ENCODE measurements around the gene MGAT4A.

Gene MGAT4A

DNA sequence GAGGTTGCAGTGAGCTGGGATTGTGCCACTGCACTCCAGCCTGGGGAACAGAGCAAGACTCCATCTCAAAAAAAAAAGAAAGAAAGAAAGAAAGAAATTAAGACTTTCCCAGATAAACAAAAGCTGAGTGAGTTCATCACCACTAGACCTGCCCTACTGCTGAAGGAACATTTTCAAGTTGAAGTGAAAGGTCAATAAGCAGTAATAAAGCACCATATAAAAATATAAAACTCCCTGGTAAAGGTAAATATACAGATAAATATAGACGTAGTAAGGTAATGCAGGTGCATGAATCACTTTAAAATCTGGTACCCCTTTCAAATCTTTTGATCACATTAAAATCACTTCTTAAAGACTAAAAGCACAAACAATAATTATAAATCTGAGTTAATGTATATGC is 79.9 kb downstream of the MGAT4A start:
- no peak for DNase-seq

DNA sequence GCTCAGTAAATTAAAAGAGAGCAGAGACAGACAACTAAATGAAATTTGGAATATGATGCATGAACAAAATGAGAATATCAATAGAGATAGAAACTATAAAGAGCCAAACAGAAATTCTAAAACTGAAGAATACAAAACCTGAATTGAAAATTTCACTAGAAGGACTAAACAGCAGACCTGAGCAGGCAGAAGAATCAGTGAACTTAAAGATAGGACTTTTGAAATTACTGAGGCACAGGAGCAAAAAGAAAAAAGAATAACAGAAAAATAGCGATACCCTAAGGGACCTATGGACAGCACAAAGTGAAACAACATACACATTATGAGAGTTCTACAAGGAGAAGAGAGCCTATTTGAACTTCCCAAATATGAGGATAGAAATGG is 80.9 kb downstream of the MGAT4A start:
- DNase-seq, result no peak

DNA sequence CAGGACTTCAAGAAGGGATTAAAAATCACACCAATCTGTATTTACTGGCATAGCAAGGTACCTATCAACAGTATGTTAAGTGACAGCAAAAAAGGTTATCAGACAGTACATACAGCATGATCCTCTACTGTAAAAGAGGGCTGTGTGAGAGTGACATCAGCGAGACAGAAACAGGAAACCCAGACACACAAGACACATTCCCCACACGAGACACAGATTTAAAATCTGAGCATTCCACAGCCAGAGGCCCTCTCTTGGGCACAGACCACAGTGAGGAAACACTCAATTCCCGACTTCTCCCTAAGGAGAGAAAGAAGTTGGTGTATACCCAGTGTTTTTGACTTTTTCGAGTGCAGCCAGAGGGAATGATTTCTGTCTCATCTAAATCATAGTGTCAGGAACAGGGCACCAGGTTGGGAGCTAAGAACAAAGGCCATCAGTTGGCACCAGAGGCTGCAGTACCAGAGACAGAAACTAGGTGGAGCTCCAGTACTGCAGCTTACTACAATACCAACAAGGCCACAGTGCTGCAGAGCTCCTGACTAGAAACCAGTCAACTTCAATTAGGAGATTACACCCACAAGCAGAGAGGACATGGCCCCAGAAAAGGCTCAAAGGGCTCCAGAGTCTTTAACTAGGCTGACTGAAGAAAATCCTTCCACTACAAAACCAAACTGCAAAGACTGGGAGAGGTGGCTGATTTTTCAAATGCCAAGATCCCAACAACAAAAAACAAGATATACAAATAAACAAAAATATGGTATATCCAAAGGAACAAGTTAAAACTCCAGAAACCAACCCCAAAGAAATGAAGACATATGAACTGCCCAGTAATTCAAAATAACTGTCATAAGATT is 81.6 kb downstream of the MGAT4A start:
- DNase-seq, result peak; percentile 74 to 87

DNA sequence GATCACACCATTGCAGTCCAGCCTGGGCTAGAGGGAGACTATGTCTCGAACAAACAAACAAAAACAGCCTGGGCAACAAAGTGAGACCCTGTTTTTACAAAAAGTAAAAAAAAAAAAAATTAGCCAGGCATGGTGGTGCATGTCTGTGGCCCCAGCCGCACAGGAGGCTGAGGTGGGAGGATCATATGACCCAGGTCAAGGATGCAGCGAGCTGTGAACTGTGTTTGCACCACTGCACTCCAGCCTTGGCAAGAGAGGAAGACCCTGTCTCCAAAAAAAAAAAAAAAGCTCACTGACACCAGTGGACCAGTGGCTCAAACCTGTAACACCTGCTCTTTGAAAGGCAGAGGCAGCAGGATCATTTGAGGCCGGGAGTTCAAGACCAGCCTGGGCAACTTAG is 82.5 kb downstream of the MGAT4A start:
- DNase-seq, result no peak

DNA sequence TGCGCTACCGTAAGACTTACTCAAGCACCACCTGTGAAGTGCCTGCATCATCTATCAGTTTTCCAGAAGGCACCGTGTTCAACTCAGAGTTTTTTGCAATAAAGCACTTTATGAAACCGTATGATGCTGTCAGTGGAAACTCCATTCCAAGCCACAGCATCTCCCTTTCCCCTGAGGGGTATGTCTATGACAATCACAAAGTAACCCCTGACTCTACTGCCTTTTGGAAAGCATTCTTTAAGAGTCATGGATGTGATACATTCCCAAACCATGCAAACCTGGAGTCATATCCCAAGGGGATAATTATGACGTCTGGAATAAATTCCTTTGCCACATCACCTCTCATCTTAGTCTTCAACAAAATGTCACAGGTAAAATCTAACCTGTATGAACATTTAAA is 83.3 kb downstream of the MGAT4A start:
- DNase-seq, result no peak

DNA sequence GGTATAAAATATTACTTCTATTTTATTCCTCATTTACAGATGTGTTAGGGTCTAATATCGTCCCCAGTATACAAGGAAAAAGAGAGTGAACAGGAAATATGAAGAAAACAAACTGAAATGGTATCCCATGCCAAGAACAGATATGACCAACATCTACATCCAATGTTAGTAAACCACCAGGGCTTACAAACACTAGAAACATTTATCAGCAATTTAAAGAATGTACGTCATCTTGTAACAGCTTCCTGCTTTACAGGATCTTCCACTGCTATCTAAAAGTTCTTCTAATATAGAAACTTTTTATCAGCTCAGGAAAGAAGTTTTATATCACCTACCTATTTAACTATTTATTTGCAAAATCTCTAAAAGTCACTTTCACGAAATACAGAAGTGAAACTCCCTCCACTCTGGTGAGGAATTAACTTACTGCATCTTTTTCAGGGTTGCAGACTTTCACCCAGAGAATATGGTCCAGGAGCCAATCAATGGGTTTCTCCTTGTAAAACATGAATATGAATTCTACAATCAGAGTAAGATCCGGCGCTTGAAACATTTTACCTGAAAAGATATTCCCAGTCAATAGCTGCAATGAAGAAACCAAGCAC is 87.3 kb downstream of the MGAT4A start:
- DNase-seq, result no peak

DNA sequence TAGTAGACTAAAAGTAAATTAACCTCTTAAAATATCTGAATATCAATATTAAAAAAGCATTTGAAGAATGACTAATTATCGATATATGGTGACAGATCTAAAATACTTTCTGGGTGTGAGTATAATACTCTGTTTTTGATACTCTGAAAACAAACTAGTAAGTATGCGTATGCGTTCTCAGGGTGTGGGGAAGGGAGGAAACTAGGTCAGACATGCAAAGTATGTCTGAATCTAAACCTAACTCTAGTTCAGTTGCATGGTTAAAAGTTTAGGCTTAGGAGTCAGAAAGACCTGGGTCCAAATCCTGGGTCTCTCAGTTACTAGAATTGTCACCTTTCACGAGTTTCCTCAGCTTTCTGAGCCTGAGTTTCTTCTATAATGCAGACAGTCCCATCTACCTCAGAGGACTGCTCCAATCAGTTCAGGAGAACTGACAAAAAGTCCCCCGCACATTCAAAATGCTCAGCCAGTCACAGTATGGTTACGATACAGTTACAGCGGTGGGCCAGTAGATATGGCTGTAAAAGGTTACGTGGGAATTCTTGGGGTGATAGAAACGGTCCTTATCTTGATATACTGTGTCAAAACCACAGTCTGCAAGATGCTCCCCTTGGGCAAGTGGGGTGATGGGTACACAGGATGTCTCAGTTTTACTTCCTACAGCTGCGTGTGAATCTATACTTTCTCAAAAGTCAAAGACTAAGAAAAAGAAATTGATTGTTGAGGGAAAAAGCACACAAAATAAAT is 93.4 kb downstream of the MGAT4A start:
- DNase-seq, result peak; percentile 33

DNA sequence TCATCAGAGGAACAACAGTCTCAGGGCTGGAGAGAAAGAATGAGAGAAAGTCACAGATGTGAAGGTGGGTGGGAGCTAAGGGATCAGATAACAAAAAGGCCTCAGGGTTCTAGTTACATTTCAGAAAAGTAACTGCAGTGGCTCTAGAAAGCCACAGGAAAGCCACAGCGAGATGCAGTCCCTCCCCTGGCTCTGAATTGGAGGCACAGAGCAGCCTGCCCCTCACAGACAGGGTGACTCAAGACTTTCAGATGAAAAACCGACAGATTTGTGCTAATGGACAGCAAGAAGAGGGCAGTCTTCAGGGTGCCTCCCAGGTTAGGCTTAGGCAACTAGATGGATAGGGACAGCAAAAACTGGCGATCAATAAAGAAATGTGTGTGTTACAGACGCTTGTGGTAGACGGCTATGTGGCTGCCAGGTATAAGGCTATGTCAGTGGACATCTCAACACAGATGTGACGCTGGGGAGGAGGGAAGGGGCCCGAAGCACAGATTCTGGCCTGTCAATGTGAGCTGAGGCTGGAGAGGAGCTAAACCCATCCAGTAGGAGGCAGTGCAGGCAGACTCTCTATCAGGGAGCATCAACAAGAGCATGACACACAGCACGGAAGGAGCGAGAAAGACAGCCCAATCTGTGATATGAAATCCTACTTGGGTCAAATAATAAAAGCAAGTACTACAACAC is 96.4 kb downstream of the MGAT4A start:
- peak; percentile 44 to 59 for DNase-seq

DNA sequence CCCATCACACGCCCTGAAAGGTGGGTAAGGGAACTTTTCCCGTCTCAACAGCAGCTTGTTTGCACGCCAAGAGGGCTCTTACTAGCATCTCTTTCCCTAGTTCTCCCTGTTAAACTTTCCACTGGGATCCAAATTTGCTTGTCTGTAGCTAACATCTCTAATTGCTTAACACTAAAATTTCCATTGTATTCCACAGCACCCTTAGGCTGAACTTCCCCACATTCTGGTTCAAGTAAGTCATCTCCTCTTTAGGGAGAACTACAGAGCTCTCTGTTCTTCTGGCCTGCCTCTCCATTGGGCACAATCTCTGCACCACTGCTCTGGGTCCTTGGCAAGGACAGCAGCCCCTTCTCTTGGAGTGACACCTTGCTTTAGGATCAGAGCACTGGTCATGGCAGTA is 98.6 kb downstream of the MGAT4A start:
- no peak for DNase-seq

DNA sequence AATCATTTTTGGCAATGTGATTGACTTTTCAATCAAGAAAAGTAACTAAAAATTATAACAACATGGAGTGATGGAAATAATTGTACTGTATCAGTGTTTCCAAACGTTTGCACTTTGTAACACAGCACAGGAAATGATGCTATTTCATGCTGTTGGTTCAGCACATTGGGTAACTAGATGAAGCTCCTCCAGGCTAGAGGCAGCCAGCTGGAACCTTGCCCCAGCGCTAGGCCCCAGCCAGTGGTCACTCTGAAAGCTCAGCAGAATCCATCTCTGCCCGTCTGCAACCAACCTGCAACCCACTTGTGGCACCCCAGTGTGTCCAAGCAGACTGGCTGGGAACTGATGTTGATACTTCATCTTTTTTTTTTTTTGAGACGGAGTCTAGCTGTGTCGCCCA is 107.3 kb downstream of the MGAT4A start:
- DNase-seq, result no peak

DNA sequence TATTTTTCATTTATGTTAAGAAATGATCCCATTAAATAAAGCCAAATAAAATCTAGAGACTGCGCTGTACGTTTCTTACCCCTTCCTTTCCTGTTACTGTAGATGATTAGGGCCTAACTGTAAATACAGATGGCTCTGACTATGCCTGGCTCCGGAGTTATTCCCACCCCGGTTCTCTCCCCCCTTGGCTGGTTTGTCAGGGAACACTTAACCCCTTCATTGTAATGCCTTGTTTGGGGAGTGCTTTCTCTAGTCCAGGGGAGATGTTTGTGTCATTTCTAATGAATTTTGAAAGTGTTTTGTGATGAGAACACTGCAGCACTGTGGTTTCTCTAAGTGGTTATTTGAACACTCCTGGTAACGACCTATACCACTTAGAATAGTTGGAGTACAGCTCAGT is 113.8 kb downstream of the MGAT4A start:
- DNase-seq, result no peak

DNA sequence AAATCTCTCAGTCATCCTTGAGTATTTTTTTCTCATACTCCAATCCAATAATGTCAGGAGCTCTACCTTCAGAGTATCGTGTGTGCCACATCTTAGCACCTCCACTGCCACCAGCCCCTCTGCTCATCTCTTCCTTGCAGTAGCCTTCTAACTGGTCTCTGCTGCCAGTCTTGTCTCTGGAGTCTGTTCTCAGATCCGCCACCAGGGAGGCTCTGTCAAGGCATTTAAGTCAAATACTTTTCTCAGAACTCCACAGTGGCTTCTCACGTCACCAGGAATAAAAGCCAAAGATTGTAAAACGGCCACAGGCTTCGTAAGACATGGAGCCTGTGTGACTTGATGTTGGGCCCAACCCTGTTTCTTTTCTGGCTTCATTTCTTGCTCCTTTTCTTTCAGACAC is 115.5 kb downstream of the MGAT4A start:
- no peak for DNase-seq

DNA sequence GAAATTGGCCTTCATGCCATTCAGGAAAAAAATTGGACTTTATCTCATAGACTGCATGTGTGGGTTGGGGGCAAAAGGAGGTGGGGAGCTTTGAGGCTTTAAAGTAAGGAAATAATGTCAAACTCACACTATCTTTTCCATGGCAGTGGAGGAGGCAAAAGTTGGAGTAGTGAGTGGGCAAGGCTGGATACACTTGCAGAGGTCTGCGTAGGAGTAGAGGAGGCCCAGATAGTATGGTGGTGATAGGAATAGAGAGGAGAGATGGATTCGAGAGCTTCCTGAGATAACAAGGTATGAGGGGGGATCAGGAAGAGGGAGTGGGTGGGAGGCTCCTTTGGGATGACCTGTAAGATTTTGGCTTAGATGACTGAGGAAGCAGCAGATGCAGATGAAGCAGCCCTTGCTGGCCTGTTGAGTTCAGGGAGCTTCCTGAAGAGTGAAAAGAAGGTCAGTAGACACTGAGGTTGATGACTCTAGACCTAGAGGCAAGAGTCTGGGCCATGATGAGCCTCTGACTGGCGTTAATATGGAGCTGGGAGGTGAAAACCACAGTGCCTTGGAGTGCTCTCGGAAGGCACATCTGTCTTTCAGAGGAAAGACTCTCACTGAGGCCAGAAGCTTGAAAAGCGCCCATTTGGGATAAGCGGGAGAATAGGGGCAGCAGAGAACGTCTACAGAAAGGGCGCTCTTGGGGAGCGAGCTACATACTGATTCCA is 116.8 kb downstream of the MGAT4A start:
- no peak for DNase-seq

DNA sequence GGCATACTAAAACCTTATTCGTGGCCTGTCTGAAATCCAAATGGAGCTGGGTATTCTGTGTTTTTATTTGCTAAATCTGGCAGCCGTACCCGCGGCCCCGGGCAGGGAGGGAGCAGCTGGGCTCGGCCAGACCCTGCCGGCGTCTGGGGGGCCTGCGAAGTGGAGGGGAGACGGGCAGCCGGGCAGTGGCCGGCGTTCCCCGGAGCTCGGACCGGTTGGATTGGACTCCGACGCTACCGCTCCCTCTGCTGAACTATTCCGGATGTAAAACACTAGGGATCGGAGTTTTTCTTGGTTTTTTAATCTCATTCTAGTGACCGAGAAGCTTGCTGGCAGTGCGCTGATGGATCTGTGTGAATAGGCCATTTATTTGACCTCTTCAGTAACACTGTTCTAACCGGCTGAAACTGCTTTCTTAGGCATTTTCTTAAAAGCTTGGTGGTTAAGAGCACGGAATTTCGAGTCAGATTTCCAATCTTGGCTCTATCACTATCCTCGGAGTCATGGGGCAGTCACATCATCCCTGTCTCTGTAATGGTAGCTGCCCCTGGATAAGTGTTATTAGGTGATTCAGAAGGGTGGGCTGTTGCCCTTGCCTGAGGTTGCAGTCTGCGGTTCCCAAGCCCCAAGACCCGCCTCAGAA is 121.8 kb downstream of the MGAT4A start:
- no peak for DNase-seq

DNA sequence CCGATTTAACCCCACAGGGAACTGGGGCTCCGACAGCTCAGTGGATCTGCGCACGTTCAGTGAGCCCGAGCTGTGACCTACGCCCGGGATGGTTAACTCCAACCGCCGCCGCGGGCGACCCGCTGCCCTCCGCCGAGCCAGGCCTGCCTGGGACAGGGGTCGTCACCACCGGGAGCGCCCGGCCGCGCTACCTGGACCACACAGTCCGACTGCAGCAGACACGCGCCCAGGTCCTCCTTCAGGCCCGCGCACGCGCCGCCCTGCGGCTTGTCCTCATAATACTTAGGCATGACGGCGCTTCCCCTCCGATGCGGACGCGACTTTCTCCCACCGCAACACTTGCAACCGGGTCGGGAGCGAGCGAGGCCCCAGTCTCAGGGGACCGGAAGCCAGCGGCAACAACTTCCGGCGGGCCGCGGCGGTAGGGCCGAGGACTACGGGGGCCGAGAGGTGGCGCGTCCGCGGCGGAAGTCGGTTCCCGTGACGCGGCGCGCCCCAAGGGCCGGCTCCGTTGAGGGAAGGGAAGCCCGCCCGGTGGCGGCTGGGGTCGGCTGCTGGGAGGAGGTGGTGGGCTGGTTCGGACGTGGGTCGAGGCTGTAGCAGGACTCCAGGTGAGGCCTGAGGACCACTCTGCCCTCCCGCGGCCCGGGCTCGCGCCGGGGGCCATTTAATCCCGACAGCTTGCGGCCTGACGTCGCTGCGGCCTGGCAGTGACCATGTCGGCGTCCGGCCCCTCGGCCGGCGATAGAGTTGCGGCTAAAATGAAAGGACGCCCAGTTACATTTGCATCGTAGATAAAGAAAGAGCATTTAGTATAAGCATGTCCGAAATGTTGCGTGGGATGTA is 122.6 kb downstream of the MGAT4A start, which contains the start of the genes COA5 and UNC50:
Gene COA5 (minus strand): TSS at position 397 of the 846 bp plus-strand sequence. CDS start 107 bp downstream, at position 290.
Gene UNC50 (plus strand): TSS at position 474 of the 846 bp plus-strand sequence. CDS start 1,171 bp downstream, outside the sequence.
- DNase-seq, result peak; percentile 82 to 89

DNA sequence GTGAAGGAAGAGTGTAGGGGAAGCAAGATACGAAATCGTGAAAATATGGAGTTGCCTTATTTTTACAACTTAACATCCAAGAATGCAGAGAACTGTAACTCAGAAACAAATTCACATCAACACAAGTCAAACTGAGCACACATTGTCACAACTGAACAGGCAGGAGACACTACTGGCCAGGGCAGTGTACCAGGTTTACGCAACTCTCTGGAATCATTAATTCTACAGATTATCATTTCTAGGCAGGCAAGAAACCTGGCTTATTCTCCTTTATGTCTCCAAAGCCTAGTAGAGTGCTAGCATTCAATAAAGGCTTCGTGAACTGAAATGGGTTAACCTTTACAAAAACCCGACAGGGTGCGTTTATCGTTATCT is 123.2 kb downstream of the MGAT4A start:
- DNase-seq, result no peak

DNA sequence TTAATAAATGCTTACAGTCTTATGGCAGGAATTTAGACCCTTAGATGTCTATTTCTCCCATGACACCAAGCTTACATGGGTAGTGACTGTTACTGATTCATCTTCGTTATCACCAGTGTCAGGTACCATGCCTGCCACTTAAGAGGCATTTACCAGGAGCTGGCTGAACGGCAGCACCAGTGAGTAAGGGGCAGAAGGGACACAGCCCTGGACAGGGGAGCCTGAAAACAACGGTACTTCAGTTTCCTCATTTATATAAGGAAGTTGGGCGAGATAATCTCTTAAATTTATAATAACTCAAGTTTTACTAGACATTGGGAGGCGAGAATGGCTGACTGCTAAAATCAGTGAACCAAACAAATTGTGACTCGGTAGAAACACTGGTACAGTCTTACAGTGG is 123.8 kb downstream of the MGAT4A start:
- no peak for DNase-seq

DNA sequence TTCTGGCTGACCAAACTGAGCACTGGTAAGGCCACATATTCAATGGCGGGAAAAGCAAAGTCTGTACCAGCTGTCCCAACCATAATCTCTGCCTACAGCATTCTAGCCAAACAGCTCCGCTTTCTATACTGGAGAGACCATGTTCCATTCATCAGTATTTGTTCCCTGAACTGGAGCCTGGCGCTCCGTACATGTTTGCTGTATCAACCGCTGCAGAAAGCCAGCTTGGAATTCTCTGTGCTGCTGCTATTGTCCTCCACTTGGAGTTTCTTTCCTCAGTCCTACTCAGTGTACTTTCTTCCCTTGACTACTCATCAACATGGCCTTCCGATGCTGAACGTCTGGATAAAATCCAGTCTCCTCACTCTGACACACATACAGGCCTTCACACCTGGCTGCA is 124.5 kb downstream of the MGAT4A start:
- no peak for DNase-seq

DNA sequence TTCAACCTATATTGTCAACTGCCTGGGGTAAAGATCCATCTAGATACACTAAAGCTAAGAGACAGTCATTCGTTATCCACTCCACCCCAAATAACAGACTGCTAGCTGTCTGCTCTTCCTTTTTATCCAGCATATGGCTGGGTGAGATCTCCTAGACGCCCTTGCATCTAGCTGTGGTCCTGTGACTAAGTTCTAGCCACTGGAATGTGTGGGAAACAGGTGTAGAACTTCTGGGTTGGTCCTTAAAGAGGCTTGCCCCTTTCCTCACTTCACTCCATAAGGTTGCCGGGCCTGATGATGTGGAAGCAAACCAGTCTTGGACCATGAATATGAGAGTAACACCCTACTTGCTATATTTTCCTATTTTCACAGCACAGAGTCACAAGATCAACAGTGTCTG is 125.9 kb downstream of the MGAT4A start:
- DNase-seq, result no peak

DNA sequence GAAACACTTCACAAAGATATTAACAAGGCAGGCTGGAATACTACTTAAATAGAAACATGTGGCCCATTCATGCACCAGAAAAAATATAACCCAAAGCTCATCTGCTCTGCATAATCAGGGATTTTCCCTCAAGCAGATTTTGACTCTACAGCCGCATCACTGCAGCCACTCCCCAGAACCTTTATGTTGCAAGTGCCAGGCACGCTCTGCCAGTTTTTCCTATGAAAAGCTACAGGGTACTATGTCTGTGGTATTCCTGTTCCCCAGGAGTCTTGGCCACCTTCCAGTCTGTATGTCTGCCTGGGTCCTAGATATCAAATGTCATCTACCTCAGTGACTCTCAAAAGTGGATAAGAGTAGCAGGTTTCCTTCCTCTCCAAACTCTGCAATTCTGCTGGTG is 126.4 kb downstream of the MGAT4A start:
- DNase-seq, result no peak
